Measurements from ENCODE around the gene SRSF6.

DNA sequence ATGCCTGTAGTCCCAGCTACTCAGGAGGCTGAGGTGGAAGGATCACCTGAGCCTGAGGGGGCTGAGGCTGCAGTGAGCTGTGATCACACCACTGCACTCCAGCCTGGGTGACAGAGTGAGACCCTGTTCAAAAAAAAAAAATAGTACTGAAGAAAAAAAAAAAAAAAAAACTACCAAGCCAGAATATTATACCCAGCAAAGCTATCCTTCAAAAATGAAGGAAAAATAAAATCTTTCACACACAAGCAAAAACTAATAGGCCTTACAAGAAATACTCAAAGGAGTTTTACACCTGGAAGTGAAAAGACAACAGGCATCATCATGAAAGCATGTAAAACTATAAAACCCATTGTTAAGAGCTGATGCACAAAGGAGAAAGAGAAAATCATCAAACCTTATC is 37.5 kb upstream of the SRSF6 start:
- TF ChIP-seq, protein P1, sequence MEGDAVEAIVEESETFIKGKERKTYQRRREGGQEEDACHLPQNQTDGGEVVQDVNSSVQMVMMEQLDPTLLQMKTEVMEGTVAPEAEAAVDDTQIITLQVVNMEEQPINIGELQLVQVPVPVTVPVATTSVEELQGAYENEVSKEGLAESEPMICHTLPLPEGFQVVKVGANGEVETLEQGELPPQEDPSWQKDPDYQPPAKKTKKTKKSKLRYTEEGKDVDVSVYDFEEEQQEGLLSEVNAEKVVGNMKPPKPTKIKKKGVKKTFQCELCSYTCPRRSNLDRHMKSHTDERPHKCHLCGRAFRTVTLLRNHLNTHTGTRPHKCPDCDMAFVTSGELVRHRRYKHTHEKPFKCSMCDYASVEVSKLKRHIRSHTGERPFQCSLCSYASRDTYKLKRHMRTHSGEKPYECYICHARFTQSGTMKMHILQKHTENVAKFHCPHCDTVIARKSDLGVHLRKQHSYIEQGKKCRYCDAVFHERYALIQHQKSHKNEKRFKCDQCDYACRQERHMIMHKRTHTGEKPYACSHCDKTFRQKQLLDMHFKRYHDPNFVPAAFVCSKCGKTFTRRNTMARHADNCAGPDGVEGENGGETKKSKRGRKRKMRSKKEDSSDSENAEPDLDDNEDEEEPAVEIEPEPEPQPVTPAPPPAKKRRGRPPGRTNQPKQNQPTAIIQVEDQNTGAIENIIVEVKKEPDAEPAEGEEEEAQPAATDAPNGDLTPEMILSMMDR (IDR thresholded peaks at IDR 0.05; ENCODE audit: low read length), result no peak
- TF ChIP-seq EZH2 (IDR thresholded peaks at IDR 0.05; ENCODE audit: borderline replicate concordance, low read length), result no peak
